ENCODE data around the gene SCP2D1. TPM values are rescaled to one million over a fixed set of nuclear protein-coding genes. Genes with fewer than 3 reads are reported as not detected.

Gene SCP2D1
- total and polyA plus RNA-seq, 2 donors (not counting 3 experiments of a cell fraction or from before 2014, with no cell fraction given) = not detected

DNA sequence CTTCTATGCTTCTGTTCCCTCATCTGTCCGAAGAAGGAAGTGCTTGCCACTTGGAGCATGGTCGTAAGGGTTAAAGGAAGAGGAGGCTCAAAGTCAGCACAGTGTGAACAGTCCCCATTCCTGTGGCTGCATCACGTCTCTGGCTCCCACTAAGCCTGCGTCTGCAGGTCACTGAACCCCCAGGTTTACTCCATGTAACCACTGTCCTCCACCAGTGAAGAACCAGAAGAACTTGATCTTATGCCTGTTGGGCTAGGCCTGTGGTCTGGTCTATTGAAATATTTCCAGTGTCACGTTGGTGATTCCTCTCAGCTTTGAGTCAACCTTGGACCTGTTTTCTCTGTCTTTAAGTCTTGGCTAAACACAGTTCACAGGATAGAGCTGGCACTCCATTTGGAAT is 45.9 kb upstream of the SCP2D1 start:
- dilution Hi-C loops (cut with MboI; ENCODE audit: extremely low pct_ligation_motif_present, low sequenced_read_pairs) (no loop called here), intact Hi-C loops (cut with micrococcal nuclease) (no loop called here)
- FAIRE-seq = no peak

DNA sequence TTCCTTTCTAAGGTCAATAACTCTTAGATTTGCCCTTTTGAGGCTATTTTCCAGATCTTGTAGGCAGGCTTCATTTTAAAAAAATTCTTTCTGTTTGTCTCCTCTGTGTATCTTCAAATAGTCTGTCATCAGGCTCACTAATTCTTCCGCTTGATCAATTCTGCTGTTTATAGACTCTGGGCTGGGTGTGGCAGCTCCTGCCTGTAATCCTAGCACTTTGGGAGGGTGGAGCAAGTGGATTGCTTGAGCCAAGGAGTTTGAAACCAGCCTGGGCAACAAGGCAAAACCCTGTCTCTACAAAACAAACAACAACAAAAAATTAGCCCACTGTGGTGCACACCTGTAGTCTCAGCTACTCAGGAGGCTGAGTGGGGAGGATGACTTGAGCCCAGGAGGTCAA is 40.0 kb upstream of the SCP2D1 start:
- intact Hi-C loops (cut with micrococcal nuclease) = no loop called here
- POLR2A ChIA-PET = no interaction called here
- no peak overlapping the region for H2AFZ ChIP-seq (ENCODE audit: low read depth, low read length)

More for the DNA sequence above, 45.9 kb upstream of the SCP2D1 start:
- no peak for DNase-seq (ENCODE audit: low read depth, low spot score)
- no peak overlapping the region for H3K4me2 ChIP-seq (ENCODE audit: insufficient read depth, low read length)
- no peaks in the 10 kb centered on the region for H3K36me3 ChIP-seq (ENCODE audit: control insufficient read depth in 2 of 2, extremely low read depth in 1 of 2, insufficient read depth in 2 of 2, low read length in 2 of 2)
- H3K9ac ChIP-seq (replicated peaks; ENCODE audit: extremely low read depth, insufficient read depth, low read length) = no peak overlapping the region
- CTCF ChIA-PET = no interaction called here
- H3K9me1 ChIP-seq (replicated peaks; ENCODE audit: control insufficient read depth, extremely low read depth, insufficient read depth, low read length) = no peaks in the 10 kb centered on the region
- H3K4me3 ChIP-seq (replicated peaks in 1 of 3; ENCODE audit: insufficient read depth in 1 of 3, low read depth in 1 of 3, low read length in 3 of 3) = no peak overlapping the region
- no peaks in the 10 kb centered on the region for H4K20me1 ChIP-seq (replicated peaks; ENCODE audit: control insufficient read depth, extremely low read depth, insufficient read depth, low read length)
- no peaks in the 10 kb centered on the region for H3K79me2 ChIP-seq (ENCODE audit: control insufficient read depth, insufficient read depth, low read length)
- H3K4me1 ChIP-seq (ENCODE audit: control insufficient read depth, extremely low read depth, insufficient read depth, low read length) = no peaks in the 10 kb centered on the region
- no peaks in the 10 kb centered on the region for H3K9me3 ChIP-seq (replicated peaks; ENCODE audit: control insufficient read depth, insufficient read depth, low read length)
- H3K27me3 ChIP-seq (ENCODE audit: control insufficient read depth in 2 of 2, insufficient read depth in 2 of 2, low read length in 2 of 2) = no peaks in the 10 kb centered on the region
- H2AFZ ChIP-seq (ENCODE audit: low read depth, low read length) = no peak overlapping the region
- no TSS peak for BruUV-seq (replicated peaks)
- POLR2A ChIA-PET = no interaction called here
- no peak overlapping the region for H3K27ac ChIP-seq (ENCODE audit: insufficient read depth, low read depth, low read length)
- TF ChIP-seq JUN (IDR thresholded peaks at IDR 0.05; ENCODE audit: borderline replicate concordance, insufficient read depth, insufficient read length, low read depth) (no peak), EZH2 (IDR thresholded peaks at IDR 0.05; ENCODE audit: borderline replicate concordance, low read depth, low read length, severe bottlenecking) (no peak)
- TF ChIP-seq, protein P1, sequence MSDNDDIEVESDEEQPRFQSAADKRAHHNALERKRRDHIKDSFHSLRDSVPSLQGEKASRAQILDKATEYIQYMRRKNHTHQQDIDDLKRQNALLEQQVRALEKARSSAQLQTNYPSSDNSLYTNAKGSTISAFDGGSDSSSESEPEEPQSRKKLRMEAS (IDR thresholded peaks at IDR 0.05; ENCODE audit: insufficient read depth, insufficient read length) = no peak

More for the DNA sequence above, 40.0 kb upstream of the SCP2D1 start:
- DNase-seq (ENCODE audit: low read depth, low spot score) (no peak), FAIRE-seq (no peak)
- dilution Hi-C loops (cut with MboI; ENCODE audit: extremely low pct_ligation_motif_present, low sequenced_read_pairs) = no loop called here
- Histone ChIP-seq H3K4me2 (ENCODE audit: insufficient read depth, low read length) (no peak overlapping the region), H3K9ac (replicated peaks; ENCODE audit: extremely low read depth, insufficient read depth, low read length) (no peak overlapping the region), H3K9me1 (replicated peaks; ENCODE audit: control insufficient read depth, extremely low read depth, insufficient read depth, low read length) (no peaks in the 10 kb centered on the region), H3K36me3 (ENCODE audit: control insufficient read depth in 2 of 2, extremely low read depth in 1 of 2, insufficient read depth in 2 of 2, low read length in 2 of 2) (no peaks in the 10 kb centered on the region), H3K4me3 (replicated peaks in 1 of 3; ENCODE audit: insufficient read depth in 1 of 3, low read depth in 1 of 3, low read length in 3 of 3) (no peak overlapping the region), H4K20me1 (replicated peaks; ENCODE audit: control insufficient read depth, extremely low read depth, insufficient read depth, low read length) (no peaks in the 10 kb centered on the region), H3K4me1 (ENCODE audit: control insufficient read depth, extremely low read depth, insufficient read depth, low read length) (no peaks in the 10 kb centered on the region), H3K79me2 (ENCODE audit: control insufficient read depth, insufficient read depth, low read length) (no peaks in the 10 kb centered on the region), H3K27me3 (ENCODE audit: control insufficient read depth in 2 of 2, insufficient read depth in 2 of 2, low read length in 2 of 2) (no peaks in the 10 kb centered on the region), H3K9me3 (replicated peaks; ENCODE audit: control insufficient read depth, insufficient read depth, low read length) (no peaks in the 10 kb centered on the region), H3K27ac (ENCODE audit: insufficient read depth, low read depth, low read length) (no peak overlapping the region)
- CTCF ChIA-PET = no interaction called here
- no peak for TF ChIP-seq FOS (IDR thresholded peaks at IDR 0.05; ENCODE audit: borderline replicate concordance, insufficient read depth, low read length)
- TF ChIP-seq JUN (IDR thresholded peaks at IDR 0.05; ENCODE audit: borderline replicate concordance, insufficient read depth, insufficient read length, low read depth) = no peak
- no peak for TF ChIP-seq POLR2AphosphoS5 (IDR thresholded peaks at IDR 0.05; ENCODE audit: insufficient read depth, low read depth, low read length)
- TF ChIP-seq GATA2 (IDR thresholded peaks at IDR 0.05; ENCODE audit: insufficient read depth, insufficient read length, low read depth, low read length) = no peak
- no peak for TF ChIP-seq MYC (IDR thresholded peaks at IDR 0.05; ENCODE audit: low read depth, low read length)
- TF ChIP-seq, protein P1 (IDR thresholded peaks at IDR 0.05; ENCODE audit: insufficient read depth, insufficient read length) = no peak
- TF ChIP-seq, protein P2, sequence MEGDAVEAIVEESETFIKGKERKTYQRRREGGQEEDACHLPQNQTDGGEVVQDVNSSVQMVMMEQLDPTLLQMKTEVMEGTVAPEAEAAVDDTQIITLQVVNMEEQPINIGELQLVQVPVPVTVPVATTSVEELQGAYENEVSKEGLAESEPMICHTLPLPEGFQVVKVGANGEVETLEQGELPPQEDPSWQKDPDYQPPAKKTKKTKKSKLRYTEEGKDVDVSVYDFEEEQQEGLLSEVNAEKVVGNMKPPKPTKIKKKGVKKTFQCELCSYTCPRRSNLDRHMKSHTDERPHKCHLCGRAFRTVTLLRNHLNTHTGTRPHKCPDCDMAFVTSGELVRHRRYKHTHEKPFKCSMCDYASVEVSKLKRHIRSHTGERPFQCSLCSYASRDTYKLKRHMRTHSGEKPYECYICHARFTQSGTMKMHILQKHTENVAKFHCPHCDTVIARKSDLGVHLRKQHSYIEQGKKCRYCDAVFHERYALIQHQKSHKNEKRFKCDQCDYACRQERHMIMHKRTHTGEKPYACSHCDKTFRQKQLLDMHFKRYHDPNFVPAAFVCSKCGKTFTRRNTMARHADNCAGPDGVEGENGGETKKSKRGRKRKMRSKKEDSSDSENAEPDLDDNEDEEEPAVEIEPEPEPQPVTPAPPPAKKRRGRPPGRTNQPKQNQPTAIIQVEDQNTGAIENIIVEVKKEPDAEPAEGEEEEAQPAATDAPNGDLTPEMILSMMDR (IDR thresholded peaks at IDR 0.05; ENCODE audit: extremely low read depth in 1 of 2, insufficient read depth in 1 of 2, low read depth in 1 of 2, low read length in 2 of 2) = no peak
- no peak for TF ChIP-seq POLR2A (IDR thresholded peaks at IDR 0.05; ENCODE audit: low read depth, low read length)
- no peak for TF ChIP-seq EZH2 (IDR thresholded peaks at IDR 0.05; ENCODE audit: borderline replicate concordance, low read depth, low read length, severe bottlenecking)
- BruUV-seq (replicated peaks) = no TSS peak
